Peyer's patch (tissue), 4 donors: ENCODE results near the gene SBNO1. TPM values are rescaled to one million over a fixed set of nuclear protein-coding genes. Genes with fewer than 3 reads are reported as not detected.
A peak's percentile ranks its signal among the peaks of the same experiment; 100 is the strongest.

Experiments used
- DNase-seq, 3 donors: peaks; one replicate each; pipeline ENCODE4 v3.0.0-alpha.2; 2017 to 2019
- H3K27ac ChIP-seq, 4 donors: fragments of 200-600 bp; sonication (generic); one replicate each; pipeline ENCODE4 v1.5.1; 2016 to 2019
- H3K27me3 ChIP-seq, 2 donors: fragments of 200-600 bp; sonication (generic); one replicate each; pipeline ENCODE4 v1.5.1; 2019
- H3K36me3 ChIP-seq, 3 donors: fragments of 200-600 bp; sonication (generic); one replicate each; pipeline ENCODE4 v1.5.1; 2016 to 2019
- H3K4me1 ChIP-seq, 4 donors: fragments of 200-600 bp; sonication (generic); one replicate each; pipeline ENCODE4 v1.5.1; 2016 to 2019
- H3K4me3 ChIP-seq, 4 donors: fragments of 200-600 bp; sonication (generic); 1 replicate in 3 of 4; 2 replicates in 1 of 4; pipeline ENCODE4 v1.5.1; 2016 to 2019; ENCODE audit warnings: mild to moderate bottlenecking in 1 of 4
- H3K9me3 ChIP-seq, 4 donors: fragments of 200-600 bp; sonication (generic); one replicate each; pipeline ENCODE4 v1.5.1; 2016 to 2019; ENCODE audit warnings: mild to moderate bottlenecking in 1 of 4
- CTCF ChIP-seq, 6 experiments: fragments of 450-650 bp in 4 of 6; fragments of 200-600 bp in 2 of 6; sonication (generic) in 1 of 6; IDR thresholded peaks; one replicate each; pipeline ENCODE4 v1.5.1; 2017 to 2019; ENCODE audit warnings: antibody characterized with exemption in 6 of 6, mild to moderate bottlenecking in 3 of 6, moderate library complexity in 1 of 6
- POLR2A ChIP-seq, 2 donors: fragments of 450-650 bp; IDR thresholded peaks; one replicate each; pipeline ENCODE4 v1.5.1; 2017; ENCODE audit warnings: antibody characterized with exemption in 2 of 2, mild to moderate bottlenecking in 2 of 2, moderate library complexity in 2 of 2
- total RNA-seq, 4 donors: library from RNA; depleted of rRNA; stranded (reverse); fragments of >200 nt; gene quantifications; one replicate each; pipeline ENCODE4 v1.1.0, GENCODE V29; 2016

Gene SBNO1
- total RNA-seq, 4 donors from 2014 or later: 16.2 to 23.9 (median 18.8) TPM

- DNase-seq: peak in 1 of 3 donors; percentile 48
- Histone ChIP-seq H3K9me3 (no peaks in the 10 kb centered on the region), H3K4me3 (peak overlapping the region in 1 of 4 donors; percentile 1), H3K27ac (peak overlapping the region in 3 of 4 donors; percentile 25 to 89 (median 61)), H3K27me3 (no peaks in the 10 kb centered on the region), H3K36me3 (peaks cover 0 to 21% (median 0%) of the 10 kb centered on the region in 3 donors), H3K4me1 (peaks cover 0 to 31% (median 13%) of the 10 kb centered on the region in 4 donors)
- TF ChIP-seq POLR2A (IDR thresholded peaks at IDR 0.05): no peak
- TF ChIP-seq CTCF (IDR thresholded peaks at IDR 0.05): no peak
These were observed 96.4 kb downstream of the SBNO1 start for GRCh38 chr12:123267991-123268843.

DNA sequence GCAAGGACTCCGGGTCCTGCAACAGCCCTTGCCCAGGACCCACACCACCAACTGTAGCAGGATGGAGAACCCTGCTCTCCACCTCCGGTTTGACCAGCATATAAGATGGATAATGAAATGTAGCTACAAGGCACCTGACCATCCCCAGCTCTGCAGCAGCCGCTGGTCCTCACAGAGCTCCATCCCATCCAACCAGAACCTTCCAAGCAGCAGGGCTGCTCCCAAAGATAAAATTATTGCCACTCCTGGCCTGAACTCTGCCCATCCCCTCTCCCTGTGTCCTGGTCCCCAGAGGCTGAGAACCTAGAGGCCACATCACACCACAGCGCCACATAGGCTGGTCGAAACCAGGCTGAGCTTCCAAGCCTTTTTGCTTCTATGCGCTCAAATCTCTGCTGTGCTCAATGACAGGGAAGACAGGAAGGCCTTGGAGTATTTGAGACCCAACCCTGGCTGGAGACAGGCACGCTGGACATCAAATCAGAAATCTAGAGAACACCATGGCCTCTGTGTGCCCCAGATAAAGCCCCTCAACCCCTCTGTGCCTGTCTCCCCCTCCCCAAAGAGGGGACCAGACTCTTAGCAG is 97.2 kb downstream of the SBNO1 start:
- H3K9me3 ChIP-seq: no peaks in the 10 kb centered on the region
- TF ChIP-seq CTCF (IDR thresholded peaks at IDR 0.05): no peak
- TF ChIP-seq POLR2A (IDR thresholded peaks at IDR 0.05): no peak
- no peaks in the 10 kb centered on the region for H3K27me3 ChIP-seq
- peaks cover 0 to 31% (median 13%) of the 10 kb centered on the region in 4 donors for H3K4me1 ChIP-seq
- no peak overlapping the region for H3K4me3 ChIP-seq
- no peak for DNase-seq
- peak overlapping the region in 1 of 4 donors; percentile 61 for H3K27ac ChIP-seq
- peaks cover 0 to 27% (median 0%) of the 10 kb centered on the region in 3 donors for H3K36me3 ChIP-seq

DNA sequence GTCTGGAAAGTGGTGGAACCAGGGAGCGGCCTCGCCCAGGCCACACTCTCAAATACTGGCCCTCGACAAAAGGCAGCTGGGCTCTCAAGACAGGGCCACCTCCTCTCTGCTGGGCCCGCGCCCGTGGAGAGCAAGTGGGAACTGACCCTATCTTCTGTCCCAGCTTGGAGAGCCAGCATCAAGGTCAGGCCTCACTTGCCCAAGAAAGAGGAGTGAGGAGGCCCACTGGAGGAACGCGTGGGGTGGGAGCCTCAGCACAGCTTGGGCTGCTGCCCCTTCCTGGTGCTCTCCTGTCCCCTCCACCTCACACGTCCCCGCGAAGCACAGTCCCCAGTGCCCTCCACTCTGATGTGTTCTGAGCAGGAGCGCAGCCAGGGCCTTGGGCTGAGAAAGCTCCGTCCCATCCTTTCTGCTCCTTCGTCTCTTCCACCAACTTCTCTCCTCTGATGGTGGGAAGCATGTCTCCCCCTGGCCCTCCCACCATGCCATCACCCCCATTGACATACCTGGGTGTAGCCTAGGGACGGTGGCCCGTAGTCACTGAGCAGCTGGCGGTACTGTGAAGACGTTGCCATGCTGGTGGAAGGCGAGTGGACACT is 97.9 kb downstream of the SBNO1 start:
- H3K27me3 ChIP-seq: no peaks in the 10 kb centered on the region
- H3K27ac ChIP-seq: no peak overlapping the region
- TF ChIP-seq POLR2A (IDR thresholded peaks at IDR 0.05): no peak
- no peak for TF ChIP-seq CTCF (IDR thresholded peaks at IDR 0.05)
- DNase-seq: no peak
- H3K4me3 ChIP-seq: no peak overlapping the region
- no peaks in the 10 kb centered on the region for H3K9me3 ChIP-seq
- peaks cover 0 to 33% (median 0%) of the 10 kb centered on the region in 3 donors for H3K36me3 ChIP-seq
- H3K4me1 ChIP-seq: peaks cover 0 to 27% (median 13%) of the 10 kb centered on the region in 4 donors

GRCh38 chr12:123265851-123266678 is 98.6 kb downstream of the SBNO1 start:
- H3K27ac ChIP-seq: no peak overlapping the region
- TF ChIP-seq CTCF (IDR thresholded peaks at IDR 0.05) (no peak), POLR2A (IDR thresholded peaks at IDR 0.05) (no peak)
- H3K4me3 ChIP-seq: no peak overlapping the region
- no peak for DNase-seq
- H3K4me1 ChIP-seq: peaks cover 0 to 27% (median 13%) of the 10 kb centered on the region in 4 donors
- H3K27me3 ChIP-seq: no peaks in the 10 kb centered on the region
- peaks cover 0 to 40% (median 0%) of the 10 kb centered on the region in 3 donors for H3K36me3 ChIP-seq
- no peaks in the 10 kb centered on the region for H3K9me3 ChIP-seq

- peaks cover 0 to 50% (median 0%) of the 10 kb centered on the region in 3 donors for H3K36me3 ChIP-seq
- DNase-seq: no peak
- H3K4me3 ChIP-seq: no peak overlapping the region
- H3K4me1 ChIP-seq: peaks cover 0 to 20% (median 6%) of the 10 kb centered on the region in 4 donors
- H3K27me3 ChIP-seq: no peaks in the 10 kb centered on the region
- no peaks in the 10 kb centered on the region for H3K9me3 ChIP-seq
- no peak overlapping the region for H3K27ac ChIP-seq
- TF ChIP-seq CTCF (IDR thresholded peaks at IDR 0.05) (peak in 1 of 6 experiments; percentile 8), POLR2A (IDR thresholded peaks at IDR 0.05) (no peak)
These were observed 100.0 kb downstream of the SBNO1 start for GRCh38 chr12:123264642-123265041.
